Caco-2 (cell line): ENCODE data around the gene XPR1. TPM values are rescaled to one million over a fixed set of nuclear protein-coding genes. Genes with fewer than 3 reads are reported as not detected.

ENCODE experiments used
- BruUV-seq: library from RNA; stranded (reverse); fragments of 400-500 nt; replicated peaks from 2 replicates; lab custom pipeline; 2021; lab: Mats Ljungman, UMichigan
- CTCF ChIA-PET: fragments of 300-600 bp; sonication (Branson Sonifier 250); formaldehyde crosslinking; loops from one replicate; lab custom pipeline; 2022; ENCODE audit warnings: antibody characterized with exemption; lab: Charles Lee
- POLR2A ChIA-PET: fragments of 300-600 bp; sonication (Branson Sonifier 250); formaldehyde crosslinking; loops from one replicate; lab custom pipeline; 2022; ENCODE audit warnings: antibody characterized with exemption; lab: Charles Lee
- DNase-seq, 2 experiments: peaks; one replicate each; pipeline versions ENCODE4 v3.0.0 to v3.0.0-alpha.2; 2020 to 2022
- H3K27me3 ChIP-seq: replicated peaks from 2 replicates; pipeline ENCODE4 v1.6.0; 2011; ENCODE audit warnings: low read length; ENCODE audit not compliant: control insufficient read depth, insufficient read depth
- H3K36me3 ChIP-seq: 2 replicates; pipeline ENCODE4 v1.5.1; 2011; ENCODE audit warnings: low read length; ENCODE audit not compliant: control insufficient read depth, insufficient read depth
- H3K4me1 ChIP-seq: fragments of 250-450 bp; sonication (Bioruptor Pico); 2 replicates; pipeline ENCODE4 v1.5.1; 2020; ENCODE audit warnings: mild to moderate bottlenecking
- H3K4me3 ChIP-seq: 2 replicates; pipeline ENCODE4 v1.5.1; 2011; ENCODE audit warnings: low read depth, mild to moderate bottlenecking, control low read depth, low read length
- H3K9me3 ChIP-seq: fragments of 250-450 bp; sonication (Bioruptor Pico); 2 replicates; pipeline ENCODE4 v1.5.1; 2020; ENCODE audit warnings: mild to moderate bottlenecking, moderate library complexity
- H3K27ac Mint-ChIP-seq: one replicate; pipeline ENCODE4 v1.8.0; 2022; ENCODE audit warnings: mixed read lengths; ENCODE audit not compliant: unreplicated experiment
- H3K27me3 Mint-ChIP-seq: one replicate; pipeline ENCODE4 v1.8.0; 2022; ENCODE audit warnings: mixed read lengths; ENCODE audit not compliant: insufficient read depth, unreplicated experiment
- H3K36me3 Mint-ChIP-seq: one replicate; pipeline ENCODE4 v1.8.0; 2022; ENCODE audit warnings: mild to moderate bottlenecking, mixed read lengths; ENCODE audit not compliant: insufficient read depth, unreplicated experiment
- H3K4me1 Mint-ChIP-seq: one replicate; pipeline ENCODE4 v1.8.0; 2022; ENCODE audit warnings: low read depth, mixed read lengths; ENCODE audit not compliant: unreplicated experiment
- H3K4me3 Mint-ChIP-seq: one replicate; pipeline ENCODE4 v1.8.0; 2022; ENCODE audit warnings: mild to moderate bottlenecking, moderate library complexity, mixed read lengths; ENCODE audit not compliant: unreplicated experiment
- H3K9me3 Mint-ChIP-seq: one replicate; pipeline ENCODE4 v1.8.0; 2022; ENCODE audit warnings: mixed read lengths; ENCODE audit not compliant: unreplicated experiment
- CTCF ChIP-seq, 2 experiments: fragments of 200-600 bp in 1 of 2; IDR thresholded peaks; 1 replicate in 1 of 2; 2 replicates in 1 of 2; pipeline versions ENCODE4 v1.5.1 to v1.8.0; 2011 to 2022; ENCODE audit warnings: antibody characterized with exemption in 1 of 2, control low read depth in 1 of 2, inconsistent platforms in 1 of 2, low read depth in 1 of 2, low read length in 1 of 2, mild to moderate bottlenecking in 1 of 2, moderate library complexity in 1 of 2; ENCODE audit not compliant: insufficient read depth in 1 of 2, severe bottlenecking in 1 of 2, unreplicated experiment in 1 of 2
- intact Hi-C: fragments of 100-400 bp; cut with micrococcal nuclease; formaldehyde crosslinking; loops from one replicate; pipeline ENCODE4 v1.10.0; 2022; ENCODE audit not compliant: unreplicated experiment
- total RNA-seq: library from RNA; stranded (reverse); gene quantifications from 2 replicates; pipeline ENCODE4 v1.2.3, GENCODE V29; 2022

XPR1 gene
- total RNA-seq, 1 experiment from 2014 or later = 34.4 TPM

DNA sequence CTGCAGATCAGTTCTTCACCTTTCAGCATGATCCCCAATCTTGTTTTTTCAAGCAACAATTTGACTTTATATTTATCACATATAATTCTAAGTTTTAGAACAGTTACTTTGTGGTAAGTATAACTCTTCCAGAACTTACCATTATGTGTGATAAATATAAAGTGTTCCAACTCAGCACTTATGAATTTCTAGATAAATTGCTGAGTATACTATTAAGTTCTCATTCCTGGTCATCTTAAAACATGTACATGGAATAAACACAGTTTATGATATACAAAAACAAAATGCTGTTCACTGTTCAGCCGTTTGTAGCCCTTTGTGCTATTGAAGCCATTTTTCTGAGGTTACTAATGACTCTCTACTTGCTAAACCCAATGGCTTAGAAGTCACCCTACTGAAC lies 5.1 kb upstream of the XPR1 start:
- intact Hi-C loops = no loop called here
- Histone ChIP-seq H3K4me3 (no peak overlapping the region), H3K36me3 (no peaks in the 10 kb centered on the region), H3K4me1 (0 out of 2 replicates have a peak, but pooled peaks cover 3% of the 10 kb centered on the region), H3K27me3 (no peaks in the 10 kb centered on the region), H3K9me3 (no peaks in the 10 kb centered on the region)
- DNase-seq = no peak
- no peaks in the 10 kb centered on the region for H3K4me1 Mint-ChIP-seq
- H3K27me3 Mint-ChIP-seq = no peaks in the 10 kb centered on the region
- H3K27ac Mint-ChIP-seq = no peak overlapping the region
- no peak overlapping the region for H3K4me3 Mint-ChIP-seq
- CTCF ChIA-PET = interaction anchor here (0.9 kb wide), 1 partner anchor 111 kb away, joined by 3 read pairs; no protein-coding TSS in a partner anchor
- BruUV-seq = no TSS peak
- POLR2A ChIA-PET = no interaction called here
- no peak for TF ChIP-seq CTCF (IDR thresholded peaks at IDR 0.05; ENCODE audit: insufficient read depth in 1 of 2, low read depth in 1 of 2, low read length in 1 of 2, severe bottlenecking in 1 of 2, unreplicated experiment in 1 of 2)
- peaks cover 3% of the 10 kb centered on the region for H3K36me3 Mint-ChIP-seq
- no peaks in the 10 kb centered on the region for H3K9me3 Mint-ChIP-seq

- H3K36me3 ChIP-seq = no peaks in the 10 kb centered on the region
- H3K27me3 ChIP-seq = no peaks in the 10 kb centered on the region
- TF ChIP-seq CTCF (IDR thresholded peaks at IDR 0.05; ENCODE audit: insufficient read depth in 1 of 2, low read depth in 1 of 2, low read length in 1 of 2, severe bottlenecking in 1 of 2, unreplicated experiment in 1 of 2) = no peak
- no TSS peak for BruUV-seq
- 0 out of 2 replicates have a peak, but pooled peaks cover 3% of the 10 kb centered on the region for H3K4me1 ChIP-seq
- H3K9me3 ChIP-seq = no peaks in the 10 kb centered on the region
- intact Hi-C loops = no loop called here
- Mint-ChIP-seq H3K4me3 (no peak overlapping the region), H3K4me1 (no peaks in the 10 kb centered on the region), H3K36me3 (peaks cover 6% of the 10 kb centered on the region), H3K9me3 (no peaks in the 10 kb centered on the region), H3K27ac (no peak overlapping the region), H3K27me3 (no peaks in the 10 kb centered on the region)
- H3K4me3 ChIP-seq = no peak overlapping the region
- no peak for DNase-seq
- CTCF ChIA-PET = interaction anchor here (0.9 kb wide), 1 partner anchor 111 kb away, joined by 3 read pairs; no protein-coding TSS in a partner anchor
- POLR2A ChIA-PET = no interaction called here
These were observed 4.4 kb upstream of the XPR1 start for GRCh38 chr1:180627411-180627810.

DNA sequence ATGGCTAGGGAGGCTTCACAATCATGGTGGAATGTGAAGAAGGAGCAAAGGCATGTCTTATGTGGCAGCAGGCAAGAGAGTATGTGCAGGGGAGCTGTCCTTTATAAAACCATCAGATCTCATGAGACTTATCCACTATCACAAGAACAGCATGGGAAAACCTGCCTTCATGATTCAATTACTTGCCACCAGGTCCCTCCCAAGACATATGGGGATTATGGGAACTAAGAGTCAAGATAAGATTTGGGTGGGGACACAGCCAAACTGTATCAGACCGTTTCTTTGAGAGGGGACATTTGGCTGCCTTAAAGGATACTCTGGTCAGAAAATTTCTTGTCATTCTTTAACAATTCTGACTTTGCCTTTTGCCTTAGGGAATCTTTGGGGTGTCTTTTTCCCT lies 3.2 kb upstream of the XPR1 start:
- H3K4me1 Mint-ChIP-seq = no peaks in the 10 kb centered on the region

More for the DNA sequence above, 3.2 kb upstream of the XPR1 start:
- BruUV-seq = no TSS peak
- DNase-seq = no peak
- Mint-ChIP-seq H3K9me3 (no peaks in the 10 kb centered on the region), H3K36me3 (peaks cover 6% of the 10 kb centered on the region), H3K27me3 (no peaks in the 10 kb centered on the region), H3K27ac (no peak overlapping the region), H3K4me3 (no peak overlapping the region)
- no peak for TF ChIP-seq CTCF (IDR thresholded peaks at IDR 0.05; ENCODE audit: insufficient read depth in 1 of 2, low read depth in 1 of 2, low read length in 1 of 2, severe bottlenecking in 1 of 2, unreplicated experiment in 1 of 2)
- CTCF ChIA-PET = no interaction called here
- Histone ChIP-seq H3K9me3 (no peaks in the 10 kb centered on the region), H3K4me3 (no peak overlapping the region), H3K27me3 (no peaks in the 10 kb centered on the region), H3K36me3 (no peaks in the 10 kb centered on the region), H3K4me1 (peaks cover 12% of the 10 kb centered on the region)
- intact Hi-C loops = no loop called here
- POLR2A ChIA-PET = no interaction called here
